ENCODE data around the gene EEF1AKMT3. TPM values are rescaled to one million over a fixed set of nuclear protein-coding genes. Genes with fewer than 3 reads are reported as not detected.
A peak's percentile ranks its signal among the peaks of the same experiment; 100 is the strongest.

EEF1AKMT3 gene
- total and polyA plus RNA-seq, 9 of the 15 experiments (the other 6 are each of a cell fraction or from before 2014, with no cell fraction given) = 4.1 to 17.2 (median 7.9) TPM

- TF ChIP-seq ATF2 (CRISPR knock-in tag; IDR thresholded peaks at IDR 0.05) = peak; percentile 73; the same call in 1 of the 2 replicates
- no peak for TF ChIP-seq WHSC1 (IDR thresholded peaks at IDR 0.05; ENCODE audit: low read length)
- TF ChIP-seq E2F8 (IDR thresholded peaks at IDR 0.05; ENCODE audit: low read depth, partially characterized antibody) = peak; percentile 39
- TF ChIP-seq U2AF2 (optimal IDR thresholded peaks at IDR 0.05; ENCODE audit: low read depth, low read length) = no peak
- no peak for TF ChIP-seq HNRNPL (IDR thresholded peaks at IDR 0.05; ENCODE audit: low read depth, low read length)
- TF ChIP-seq MAFK (IDR thresholded peaks at IDR 0.05; ENCODE audit: low read length) = no peak
- TF ChIP-seq SFPQ (IDR thresholded peaks at IDR 0.05; ENCODE audit: low read depth, low read length) = no peak
- peak; percentile 81 for TF ChIP-seq JUND (IDR thresholded peaks at IDR 0.05; ENCODE audit: borderline replicate concordance, low read depth, low read length)
- peak; percentile 89 for TF ChIP-seq JUND (tag; IDR thresholded peaks at IDR 0.05; ENCODE audit: borderline replicate concordance, low read depth, low read length)
- no peak for TF ChIP-seq ZNF644 (tag; IDR thresholded peaks at IDR 0.05; ENCODE audit: low read depth)
- peak in 1 of 2 experiments; percentile 23; a peak in 1 of 4 replicates for TF ChIP-seq HDAC1 (IDR thresholded peaks at IDR 0.05)
- no peak for TF ChIP-seq PCBP2 (IDR thresholded peaks at IDR 0.05; ENCODE audit: low read depth, low read length, poor library complexity, severe bottlenecking)
- no peak for TF ChIP-seq ARID1B (IDR thresholded peaks at IDR 0.05)
- no peak for TF ChIP-seq ZBTB5 (IDR thresholded peaks at IDR 0.05)
- TF ChIP-seq TCF3 (CRISPR knock-in tag; IDR thresholded peaks at IDR 0.05) = peak; percentile 20; the same call in 1 of the 2 replicates
- TF ChIP-seq NONO (IDR thresholded peaks at IDR 0.05; ENCODE audit: low read depth in 2 of 2, low read length in 1 of 2) = no peak
- 0 out of 2 replicates have a peak, but pooled peaks have one; percentile 13 for TF ChIP-seq PHB (CRISPR knock-in tag; IDR thresholded peaks at IDR 0.05)
- TF ChIP-seq KLF10 (CRISPR knock-in tag; IDR thresholded peaks at IDR 0.05) = peak; percentile 33; the same call in 1 of the 2 replicates
- TF ChIP-seq BRD9 (IDR thresholded peaks at IDR 0.05; ENCODE audit: low read depth, partially characterized antibody) = no peak
Measured at GRCh38 chr12:57744777-57745484, 27.5 kb upstream of the EEF1AKMT3 start, which contains the start of gene TSPAN31 (continued).

All from K562 (cell line).